ENCODE measurements around the gene PRR14L. TPM values are rescaled to one million over a fixed set of nuclear protein-coding genes. Genes with fewer than 3 reads are reported as not detected.
A peak's percentile ranks its signal among the peaks of the same experiment; 100 is the strongest.

PRR14L gene
- polyA plus RNA-seq, 1 of the 3 experiments (the other 2 are of a cell fraction) = 5.9 TPM

DNA sequence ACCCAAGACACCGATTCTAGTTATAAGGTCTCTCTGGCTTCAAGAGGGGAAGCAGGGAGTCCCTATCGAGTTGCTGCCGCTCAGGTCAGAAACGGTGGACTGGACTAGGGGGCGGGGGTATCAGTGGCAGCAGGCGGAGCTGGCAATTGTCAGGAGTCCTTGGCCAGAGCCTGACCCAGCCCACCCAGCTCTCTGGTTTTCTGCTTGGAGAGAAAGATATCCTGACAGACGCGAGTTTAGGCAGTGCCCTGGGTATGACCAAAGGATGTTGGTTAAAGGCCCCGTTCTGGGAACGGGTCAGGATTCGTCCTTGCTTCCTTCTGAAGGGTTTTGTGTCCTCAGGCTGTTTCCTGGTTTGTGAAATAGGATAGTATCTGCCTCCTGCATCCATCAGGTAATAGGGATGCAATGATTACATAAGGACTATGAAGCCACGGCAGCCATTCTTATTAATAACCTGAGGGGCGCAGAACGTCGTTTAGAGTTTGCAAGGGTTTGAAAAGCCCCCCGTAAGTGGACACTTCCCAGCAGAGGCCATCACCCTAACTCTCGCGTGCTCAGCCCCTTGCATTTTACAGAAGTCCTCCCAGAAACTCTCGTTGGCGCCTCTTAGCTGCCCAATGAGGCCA, 3.2 kb upstream of the PRR14L start:
- Histone ChIP-seq H3K4me1 (ENCODE audit: control insufficient read depth in 1 of 2, insufficient read depth in 2 of 2, low read depth in 1 of 2, low read length in 1 of 2) (peaks cover 8 to 32% of the 10 kb centered on the region in 2 experiments), H3K9me3 (no peaks in the 10 kb centered on the region), H4K20me1 (ENCODE audit: insufficient read depth) (no peaks in the 10 kb centered on the region), H3K4me3 (ENCODE audit: low read depth in 2 of 2, low read length in 1 of 2) (peak overlapping the region; percentile 81 to 84), H3K36me3 (replicated peaks in 1 of 2; ENCODE audit: control insufficient read depth in 1 of 2, insufficient read depth in 2 of 2, low read length in 1 of 2) (no peaks in the 10 kb centered on the region), H3K9ac (peak overlapping the region; percentile 76), H3K9me2 (no peaks in the 10 kb centered on the region), H3F3A (replicated peaks; ENCODE audit: insufficient read depth) (peaks cover 14% of the 10 kb centered on the region), H2AFZ (ENCODE audit: low read depth) (peak overlapping the region; percentile 96), H3K27me3 (ENCODE audit: insufficient read depth) (no peaks in the 10 kb centered on the region), H3K4me2 (peak overlapping the region; percentile 86), H3K27ac (ENCODE audit: low read depth in 2 of 2, low read length in 1 of 2) (peak overlapping the region; percentile 92 to 98), H3K79me2 (ENCODE audit: insufficient read depth) (peaks cover 23% of the 10 kb centered on the region)
- no peak for TF ChIP-seq RCOR1 (IDR thresholded peaks at IDR 0.05; ENCODE audit: low read length)
- TF ChIP-seq YY1 (IDR thresholded peaks at IDR 0.05; ENCODE audit: low read depth) = no peak
- TF ChIP-seq, protein P1, sequence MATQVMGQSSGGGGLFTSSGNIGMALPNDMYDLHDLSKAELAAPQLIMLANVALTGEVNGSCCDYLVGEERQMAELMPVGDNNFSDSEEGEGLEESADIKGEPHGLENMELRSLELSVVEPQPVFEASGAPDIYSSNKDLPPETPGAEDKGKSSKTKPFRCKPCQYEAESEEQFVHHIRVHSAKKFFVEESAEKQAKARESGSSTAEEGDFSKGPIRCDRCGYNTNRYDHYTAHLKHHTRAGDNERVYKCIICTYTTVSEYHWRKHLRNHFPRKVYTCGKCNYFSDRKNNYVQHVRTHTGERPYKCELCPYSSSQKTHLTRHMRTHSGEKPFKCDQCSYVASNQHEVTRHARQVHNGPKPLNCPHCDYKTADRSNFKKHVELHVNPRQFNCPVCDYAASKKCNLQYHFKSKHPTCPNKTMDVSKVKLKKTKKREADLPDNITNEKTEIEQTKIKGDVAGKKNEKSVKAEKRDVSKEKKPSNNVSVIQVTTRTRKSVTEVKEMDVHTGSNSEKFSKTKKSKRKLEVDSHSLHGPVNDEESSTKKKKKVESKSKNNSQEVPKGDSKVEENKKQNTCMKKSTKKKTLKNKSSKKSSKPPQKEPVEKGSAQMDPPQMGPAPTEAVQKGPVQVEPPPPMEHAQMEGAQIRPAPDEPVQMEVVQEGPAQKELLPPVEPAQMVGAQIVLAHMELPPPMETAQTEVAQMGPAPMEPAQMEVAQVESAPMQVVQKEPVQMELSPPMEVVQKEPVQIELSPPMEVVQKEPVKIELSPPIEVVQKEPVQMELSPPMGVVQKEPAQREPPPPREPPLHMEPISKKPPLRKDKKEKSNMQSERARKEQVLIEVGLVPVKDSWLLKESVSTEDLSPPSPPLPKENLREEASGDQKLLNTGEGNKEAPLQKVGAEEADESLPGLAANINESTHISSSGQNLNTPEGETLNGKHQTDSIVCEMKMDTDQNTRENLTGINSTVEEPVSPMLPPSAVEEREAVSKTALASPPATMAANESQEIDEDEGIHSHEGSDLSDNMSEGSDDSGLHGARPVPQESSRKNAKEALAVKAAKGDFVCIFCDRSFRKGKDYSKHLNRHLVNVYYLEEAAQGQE (IDR thresholded peaks at IDR 0.05; ENCODE audit: low read depth, low read length) = 0 out of 2 replicates have a peak, but pooled peaks have one; percentile 2
- TF ChIP-seq FOXM1 (IDR thresholded peaks at IDR 0.05; ENCODE audit: low read depth) = no peak
- peak; percentile 27 for TF ChIP-seq CHD2 (IDR thresholded peaks at IDR 0.05; ENCODE audit: low read length, partially characterized antibody)
- TF ChIP-seq, protein P2, sequence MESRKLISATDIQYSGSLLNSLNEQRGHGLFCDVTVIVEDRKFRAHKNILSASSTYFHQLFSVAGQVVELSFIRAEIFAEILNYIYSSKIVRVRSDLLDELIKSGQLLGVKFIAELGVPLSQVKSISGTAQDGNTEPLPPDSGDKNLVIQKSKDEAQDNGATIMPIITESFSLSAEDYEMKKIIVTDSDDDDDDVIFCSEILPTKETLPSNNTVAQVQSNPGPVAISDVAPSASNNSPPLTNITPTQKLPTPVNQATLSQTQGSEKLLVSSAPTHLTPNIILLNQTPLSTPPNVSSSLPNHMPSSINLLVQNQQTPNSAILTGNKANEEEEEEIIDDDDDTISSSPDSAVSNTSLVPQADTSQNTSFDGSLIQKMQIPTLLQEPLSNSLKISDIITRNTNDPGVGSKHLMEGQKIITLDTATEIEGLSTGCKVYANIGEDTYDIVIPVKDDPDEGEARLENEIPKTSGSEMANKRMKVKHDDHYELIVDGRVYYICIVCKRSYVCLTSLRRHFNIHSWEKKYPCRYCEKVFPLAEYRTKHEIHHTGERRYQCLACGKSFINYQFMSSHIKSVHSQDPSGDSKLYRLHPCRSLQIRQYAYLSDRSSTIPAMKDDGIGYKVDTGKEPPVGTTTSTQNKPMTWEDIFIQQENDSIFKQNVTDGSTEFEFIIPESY (IDR thresholded peaks at IDR 0.05; ENCODE audit: borderline replicate concordance, low read depth) = no peak
- WGBS (ENCODE audit: low lambda C conversion rate) = 14% methylated on average over 20 of the region's 20 CpGs
- CTCF ChIA-PET = interaction anchor here (0.6 to 3.8 kb wide), 4 partner anchors 12 to 91 kb away, joined by 3 to 21 read pairs (median 4); partner anchors contain the start of gene PISD
- POLR2A ChIA-PET = interaction anchor here (0.6 to 2.0 kb wide), 8 partner anchors 9 to 407 kb away, joined by 3 to 10 read pairs (median 3); partner anchors contain the start of genes PATZ1 and PISD
- peak; percentile 77 for DNase-seq

- no peak for DNase-seq
- Histone ChIP-seq H3K4me3 (ENCODE audit: low read depth in 2 of 2, low read length in 1 of 2) (no peak overlapping the region), H2AFZ (ENCODE audit: low read depth) (peak overlapping the region; percentile 96; the same call in 1 of the 2 replicates), H3F3A (replicated peaks; ENCODE audit: insufficient read depth) (peaks cover 14% of the 10 kb centered on the region), H3K4me2 (no peak overlapping the region), H3K9me2 (no peaks in the 10 kb centered on the region), H3K9me3 (no peaks in the 10 kb centered on the region), H4K20me1 (ENCODE audit: insufficient read depth) (no peaks in the 10 kb centered on the region), H3K4me1 (ENCODE audit: control insufficient read depth in 1 of 2, insufficient read depth in 2 of 2, low read depth in 1 of 2, low read length in 1 of 2) (peaks cover 12 to 34% of the 10 kb centered on the region in 2 experiments), H3K27ac (ENCODE audit: low read depth in 2 of 2, low read length in 1 of 2) (peak overlapping the region; percentile 92 to 98), H3K27me3 (ENCODE audit: insufficient read depth) (no peaks in the 10 kb centered on the region), H3K79me2 (ENCODE audit: insufficient read depth) (peaks cover 32% of the 10 kb centered on the region), H3K36me3 (replicated peaks in 1 of 2; ENCODE audit: control insufficient read depth in 1 of 2, insufficient read depth in 2 of 2, low read length in 1 of 2) (no peaks in the 10 kb centered on the region), H3K9ac (peak overlapping the region; percentile 76; the same call in 1 of the 2 replicates)
- ChIA-PET CTCF (interaction anchor here (3.8 kb wide), 1 partner anchor 86 kb away, joined by 21 read pairs; no protein-coding TSS in a partner anchor), POLR2A (interaction anchor here (0.6 to 2.0 kb wide), 8 partner anchors 8 to 406 kb away, joined by 3 to 10 read pairs (median 3); partner anchors contain the start of genes PATZ1 and PISD)
- TF ChIP-seq FOSL2 (IDR thresholded peaks at IDR 0.05; ENCODE audit: borderline replicate concordance, low read depth) = no peak
- TF ChIP-seq FOXM1 (IDR thresholded peaks at IDR 0.05; ENCODE audit: low read depth) = no peak
- TF ChIP-seq NFIC (IDR thresholded peaks at IDR 0.05; ENCODE audit: borderline replicate concordance) = no peak
- WGBS (ENCODE audit: low lambda C conversion rate) = 86% methylated on average over 6 of the region's 7 CpGs
Observed at GRCh38 chr22:31752096-31752847, 2.3 kb upstream of the PRR14L start.
